WTC11 (cell line): ENCODE measurements around the gene NDUFS4.

Source experiments
- ESRRA ChIP-seq: sonication (generic); formaldehyde crosslinking; IDR thresholded peaks from 2 replicates; pipeline ENCODE4 v1.8.1; 2022; ENCODE audit warnings: mild to moderate bottlenecking, missing genetic modification reagents, borderline replicate concordance
- ETV6 ChIP-seq: sonication (generic); formaldehyde crosslinking; IDR thresholded peaks from 2 replicates; pipeline ENCODE4 v1.8.1; 2022; ENCODE audit warnings: mild to moderate bottlenecking, missing genetic modification reagents
- FOXJ3 ChIP-seq: sonication (generic); formaldehyde crosslinking; IDR thresholded peaks from 2 replicates; pipeline ENCODE4 v1.9.0; 2021; ENCODE audit warnings: missing genetic modification reagents, mild to moderate bottlenecking, borderline replicate concordance
- JUN ChIP-seq: sonication (generic); formaldehyde crosslinking; IDR thresholded peaks from 2 replicates; pipeline ENCODE4 v1.8.0; 2023; ENCODE audit warnings: mild to moderate bottlenecking, missing genetic modification reagents
- NR1H2 ChIP-seq: sonication (generic); formaldehyde crosslinking; IDR thresholded peaks from 2 replicates; pipeline ENCODE4 v1.9.0; 2021; ENCODE audit warnings: mild to moderate bottlenecking, moderate library complexity, missing genetic modification reagents
- ZNF138 ChIP-seq: sonication (generic); formaldehyde crosslinking; conservative IDR thresholded peaks from 2 replicates; pipeline ENCODE4 v1.8.1; 2022; ENCODE audit warnings: mild to moderate bottlenecking, moderate library complexity, missing genetic modification reagents
- TF ChIP-seq, protein P1 (sequence below): fragments of 200-600 bp; IDR thresholded peaks from 2 replicates; pipeline ENCODE4 v1.8.0; 2022; ENCODE audit warnings: antibody characterized with exemption
- TF ChIP-seq, protein P2 (sequence below): sonication (generic); formaldehyde crosslinking; IDR thresholded peaks from 2 replicates; pipeline ENCODE4 v1.8.0; 2022; ENCODE audit warnings: mild to moderate bottlenecking, missing genetic modification reagents
- TF ChIP-seq, protein P3 (sequence below): sonication (generic); formaldehyde crosslinking; IDR thresholded peaks from 2 replicates; pipeline ENCODE4 v1.8.1; 2023; ENCODE audit warnings: mild to moderate bottlenecking, missing genetic modification reagents, moderate library complexity
- TF ChIP-seq, protein P4 (sequence below): sonication (generic); formaldehyde crosslinking; IDR thresholded peaks from 2 replicates; pipeline ENCODE4 v1.8.1; 2023; ENCODE audit warnings: mild to moderate bottlenecking, missing genetic modification reagents, moderate library complexity
- TF ChIP-seq, protein P5 (sequence below): sonication (generic); formaldehyde crosslinking; IDR thresholded peaks from 2 replicates; pipeline ENCODE4 v1.8.0; 2023; ENCODE audit warnings: missing genetic modification reagents, mild to moderate bottlenecking, borderline replicate concordance
- TF ChIP-seq, protein P6 (sequence below): sonication (generic); formaldehyde crosslinking; conservative IDR thresholded peaks from 2 replicates; pipeline ENCODE4 v1.8.1; 2022; ENCODE audit warnings: mild to moderate bottlenecking, missing genetic modification reagents
- TF ChIP-seq, protein P7 (sequence below): sonication (generic); formaldehyde crosslinking; IDR thresholded peaks from 2 replicates; pipeline ENCODE4 v1.8.0; 2022; ENCODE audit warnings: mild to moderate bottlenecking, missing genetic modification reagents

DNA sequence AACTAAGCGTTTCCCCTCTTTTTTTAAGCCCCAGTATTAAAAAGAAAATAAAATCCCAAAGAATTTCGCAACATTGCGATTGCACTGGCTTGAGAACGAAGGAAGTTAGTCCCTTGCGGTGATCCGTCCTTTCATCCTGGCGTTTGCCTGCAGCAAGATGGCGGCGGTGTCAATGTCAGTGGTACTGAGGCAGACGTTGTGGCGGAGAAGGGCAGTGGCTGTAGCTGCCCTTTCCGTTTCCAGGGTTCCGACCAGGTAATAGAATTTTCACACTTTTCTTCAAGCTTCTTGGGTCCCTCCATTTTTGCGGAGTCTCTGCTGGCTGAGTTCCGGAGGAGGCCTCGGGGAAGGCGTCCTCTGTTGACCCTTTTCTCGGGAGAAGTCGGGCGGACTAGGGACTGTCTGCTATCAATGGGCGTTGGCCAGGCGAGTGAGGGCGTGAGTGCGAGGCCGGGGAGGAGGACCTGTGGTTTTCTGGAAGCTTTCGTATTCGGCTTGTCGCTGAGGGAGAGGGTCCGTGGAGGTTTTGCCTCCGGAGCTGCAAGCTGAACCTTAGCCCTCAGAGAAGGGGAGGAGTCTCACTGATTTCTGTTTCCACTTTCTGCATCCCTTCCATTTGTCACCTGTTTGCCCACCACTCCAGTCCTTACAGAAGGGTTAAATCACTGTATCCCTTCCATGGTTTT, at the start of gene NDUFS4:
- TF ChIP-seq NR1H2, result no peak
- TF ChIP-seq, protein P1, sequence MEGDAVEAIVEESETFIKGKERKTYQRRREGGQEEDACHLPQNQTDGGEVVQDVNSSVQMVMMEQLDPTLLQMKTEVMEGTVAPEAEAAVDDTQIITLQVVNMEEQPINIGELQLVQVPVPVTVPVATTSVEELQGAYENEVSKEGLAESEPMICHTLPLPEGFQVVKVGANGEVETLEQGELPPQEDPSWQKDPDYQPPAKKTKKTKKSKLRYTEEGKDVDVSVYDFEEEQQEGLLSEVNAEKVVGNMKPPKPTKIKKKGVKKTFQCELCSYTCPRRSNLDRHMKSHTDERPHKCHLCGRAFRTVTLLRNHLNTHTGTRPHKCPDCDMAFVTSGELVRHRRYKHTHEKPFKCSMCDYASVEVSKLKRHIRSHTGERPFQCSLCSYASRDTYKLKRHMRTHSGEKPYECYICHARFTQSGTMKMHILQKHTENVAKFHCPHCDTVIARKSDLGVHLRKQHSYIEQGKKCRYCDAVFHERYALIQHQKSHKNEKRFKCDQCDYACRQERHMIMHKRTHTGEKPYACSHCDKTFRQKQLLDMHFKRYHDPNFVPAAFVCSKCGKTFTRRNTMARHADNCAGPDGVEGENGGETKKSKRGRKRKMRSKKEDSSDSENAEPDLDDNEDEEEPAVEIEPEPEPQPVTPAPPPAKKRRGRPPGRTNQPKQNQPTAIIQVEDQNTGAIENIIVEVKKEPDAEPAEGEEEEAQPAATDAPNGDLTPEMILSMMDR, result no peak
- no peak for TF ChIP-seq FOXJ3
- TF ChIP-seq, protein P2, sequence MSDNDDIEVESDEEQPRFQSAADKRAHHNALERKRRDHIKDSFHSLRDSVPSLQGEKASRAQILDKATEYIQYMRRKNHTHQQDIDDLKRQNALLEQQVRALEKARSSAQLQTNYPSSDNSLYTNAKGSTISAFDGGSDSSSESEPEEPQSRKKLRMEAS (CRISPR knock-in tag), result 0 out of 2 replicates have a peak, but pooled peaks have one; percentile 37
- TF ChIP-seq JUN (CRISPR knock-in tag), result no peak; the same call in 1 of the 2 replicates
- TF ChIP-seq, protein P3, sequence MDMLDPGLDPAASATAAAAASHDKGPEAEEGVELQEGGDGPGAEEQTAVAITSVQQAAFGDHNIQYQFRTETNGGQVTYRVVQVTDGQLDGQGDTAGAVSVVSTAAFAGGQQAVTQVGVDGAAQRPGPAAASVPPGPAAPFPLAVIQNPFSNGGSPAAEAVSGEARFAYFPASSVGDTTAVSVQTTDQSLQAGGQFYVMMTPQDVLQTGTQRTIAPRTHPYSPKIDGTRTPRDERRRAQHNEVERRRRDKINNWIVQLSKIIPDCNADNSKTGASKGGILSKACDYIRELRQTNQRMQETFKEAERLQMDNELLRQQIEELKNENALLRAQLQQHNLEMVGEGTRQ (CRISPR knock-in tag), result no peak
- no peak for TF ChIP-seq ETV6 (CRISPR knock-in tag)
- TF ChIP-seq, protein P4, sequence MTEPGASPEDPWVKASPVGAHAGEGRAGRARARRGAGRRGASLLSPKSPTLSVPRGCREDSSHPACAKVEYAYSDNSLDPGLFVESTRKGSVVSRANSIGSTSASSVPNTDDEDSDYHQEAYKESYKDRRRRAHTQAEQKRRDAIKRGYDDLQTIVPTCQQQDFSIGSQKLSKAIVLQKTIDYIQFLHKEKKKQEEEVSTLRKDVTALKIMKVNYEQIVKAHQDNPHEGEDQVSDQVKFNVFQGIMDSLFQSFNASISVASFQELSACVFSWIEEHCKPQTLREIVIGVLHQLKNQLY (CRISPR knock-in tag), result no peak
- TF ChIP-seq, protein P5, sequence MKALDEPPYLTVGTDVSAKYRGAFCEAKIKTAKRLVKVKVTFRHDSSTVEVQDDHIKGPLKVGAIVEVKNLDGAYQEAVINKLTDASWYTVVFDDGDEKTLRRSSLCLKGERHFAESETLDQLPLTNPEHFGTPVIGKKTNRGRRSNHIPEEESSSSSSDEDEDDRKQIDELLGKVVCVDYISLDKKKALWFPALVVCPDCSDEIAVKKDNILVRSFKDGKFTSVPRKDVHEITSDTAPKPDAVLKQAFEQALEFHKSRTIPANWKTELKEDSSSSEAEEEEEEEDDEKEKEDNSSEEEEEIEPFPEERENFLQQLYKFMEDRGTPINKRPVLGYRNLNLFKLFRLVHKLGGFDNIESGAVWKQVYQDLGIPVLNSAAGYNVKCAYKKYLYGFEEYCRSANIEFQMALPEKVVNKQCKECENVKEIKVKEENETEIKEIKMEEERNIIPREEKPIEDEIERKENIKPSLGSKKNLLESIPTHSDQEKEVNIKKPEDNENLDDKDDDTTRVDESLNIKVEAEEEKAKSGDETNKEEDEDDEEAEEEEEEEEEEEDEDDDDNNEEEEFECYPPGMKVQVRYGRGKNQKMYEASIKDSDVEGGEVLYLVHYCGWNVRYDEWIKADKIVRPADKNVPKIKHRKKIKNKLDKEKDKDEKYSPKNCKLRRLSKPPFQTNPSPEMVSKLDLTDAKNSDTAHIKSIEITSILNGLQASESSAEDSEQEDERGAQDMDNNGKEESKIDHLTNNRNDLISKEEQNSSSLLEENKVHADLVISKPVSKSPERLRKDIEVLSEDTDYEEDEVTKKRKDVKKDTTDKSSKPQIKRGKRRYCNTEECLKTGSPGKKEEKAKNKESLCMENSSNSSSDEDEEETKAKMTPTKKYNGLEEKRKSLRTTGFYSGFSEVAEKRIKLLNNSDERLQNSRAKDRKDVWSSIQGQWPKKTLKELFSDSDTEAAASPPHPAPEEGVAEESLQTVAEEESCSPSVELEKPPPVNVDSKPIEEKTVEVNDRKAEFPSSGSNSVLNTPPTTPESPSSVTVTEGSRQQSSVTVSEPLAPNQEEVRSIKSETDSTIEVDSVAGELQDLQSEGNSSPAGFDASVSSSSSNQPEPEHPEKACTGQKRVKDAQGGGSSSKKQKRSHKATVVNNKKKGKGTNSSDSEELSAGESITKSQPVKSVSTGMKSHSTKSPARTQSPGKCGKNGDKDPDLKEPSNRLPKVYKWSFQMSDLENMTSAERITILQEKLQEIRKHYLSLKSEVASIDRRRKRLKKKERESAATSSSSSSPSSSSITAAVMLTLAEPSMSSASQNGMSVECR (CRISPR knock-in tag), result peak; percentile 38; the same call in 1 of the 2 replicates
- TF ChIP-seq ZNF138 (CRISPR knock-in tag), result no peak
- TF ChIP-seq, protein P6, sequence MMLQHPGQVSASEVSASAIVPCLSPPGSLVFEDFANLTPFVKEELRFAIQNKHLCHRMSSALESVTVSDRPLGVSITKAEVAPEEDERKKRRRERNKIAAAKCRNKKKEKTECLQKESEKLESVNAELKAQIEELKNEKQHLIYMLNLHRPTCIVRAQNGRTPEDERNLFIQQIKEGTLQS (CRISPR knock-in tag), result no peak
- TF ChIP-seq, protein P7, sequence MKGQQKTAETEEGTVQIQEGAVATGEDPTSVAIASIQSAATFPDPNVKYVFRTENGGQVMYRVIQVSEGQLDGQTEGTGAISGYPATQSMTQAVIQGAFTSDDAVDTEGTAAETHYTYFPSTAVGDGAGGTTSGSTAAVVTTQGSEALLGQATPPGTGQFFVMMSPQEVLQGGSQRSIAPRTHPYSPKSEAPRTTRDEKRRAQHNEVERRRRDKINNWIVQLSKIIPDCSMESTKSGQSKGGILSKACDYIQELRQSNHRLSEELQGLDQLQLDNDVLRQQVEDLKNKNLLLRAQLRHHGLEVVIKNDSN, result 0 out of 2 replicates have a peak, but pooled peaks have one; percentile 25
- TF ChIP-seq ESRRA (CRISPR knock-in tag), result no peak
